H9 (cell line): ENCODE results near the gene MICB. TPM values are rescaled to one million over a fixed set of nuclear protein-coding genes. Genes with fewer than 3 reads are reported as not detected.
A peak's percentile ranks its signal among the peaks of the same experiment; 100 is the strongest.

Source experiments
- DNase-seq: peaks from one replicate; pipeline ENCODE4 v3.0.0-alpha.2; 2017
- H2AFZ ChIP-seq: one replicate; pipeline ENCODE4 v1.6.1; 2013; ENCODE audit warnings: mild to moderate bottlenecking, low read length, control low read depth, moderate library complexity
- H2AK5ac ChIP-seq: 2 replicates; pipeline ENCODE4 v1.6.1; 2013; ENCODE audit warnings: low read length, control low read depth, mixed read lengths; ENCODE audit not compliant: insufficient read length
- H2BK120ac ChIP-seq: one replicate; pipeline ENCODE4 v1.6.1; 2013; ENCODE audit warnings: low read depth, mild to moderate bottlenecking, low read length, control low read depth, inconsistent platforms; ENCODE audit not compliant: poor library complexity, severe bottlenecking
- H2BK12ac ChIP-seq: 2 replicates; pipeline ENCODE4 v1.6.1; 2013; ENCODE audit warnings: low read length, control low read depth, mixed read lengths, low read depth; ENCODE audit not compliant: insufficient read length
- H2BK15ac ChIP-seq: 2 replicates; pipeline ENCODE4 v1.6.1; 2013; ENCODE audit warnings: low read depth, low read length, control low read depth
- H2BK20ac ChIP-seq: one replicate; pipeline ENCODE4 v1.6.1; 2013; ENCODE audit warnings: low read depth, mild to moderate bottlenecking, low read length, control low read depth, inconsistent platforms; ENCODE audit not compliant: poor library complexity, severe bottlenecking
- H2BK5ac ChIP-seq: 2 replicates; pipeline ENCODE4 v1.6.1; 2013; ENCODE audit warnings: low read length, control low read depth, mixed read lengths; ENCODE audit not compliant: insufficient read length
- H3K14ac ChIP-seq: 2 replicates; pipeline ENCODE4 v1.6.1; 2013; ENCODE audit warnings: low read length, control low read depth; ENCODE audit not compliant: insufficient read depth
- H3K18ac ChIP-seq: 2 replicates; pipeline ENCODE4 v1.6.1; 2013; ENCODE audit warnings: low read depth, mild to moderate bottlenecking, mixed read lengths, low read length, control low read depth; ENCODE audit not compliant: insufficient read length
- H3K23ac ChIP-seq: 2 replicates; pipeline ENCODE4 v1.6.1; 2013; ENCODE audit warnings: low read length, control low read depth, mixed read lengths, low read depth; ENCODE audit not compliant: insufficient read length
- H3K23me2 ChIP-seq: 2 replicates; pipeline ENCODE4 v1.6.1; 2013; ENCODE audit warnings: low read depth, mild to moderate bottlenecking, mixed read lengths, low read length, control low read depth; ENCODE audit not compliant: insufficient read length, poor library complexity, severe bottlenecking
- H3K27ac ChIP-seq: 2 replicates; pipeline ENCODE4 v1.5.1; 2013; ENCODE audit warnings: low read length, control low read depth, mixed read lengths, low read depth; ENCODE audit not compliant: insufficient read length
- H3K27me3 ChIP-seq: 2 replicates; pipeline ENCODE4 v1.6.1; 2013; ENCODE audit warnings: low read length, control low read depth, inconsistent platforms; ENCODE audit not compliant: insufficient read depth
- H3K4ac ChIP-seq: 2 replicates; pipeline ENCODE4 v1.6.1; 2013; ENCODE audit warnings: low read depth, mild to moderate bottlenecking, control low read depth, inconsistent platforms, low read length, moderate library complexity
- H3K4me1 ChIP-seq: 2 replicates; pipeline ENCODE4 v1.6.1; 2013; ENCODE audit warnings: low read length, control low read depth, inconsistent platforms; ENCODE audit not compliant: insufficient read depth
- H3K4me2 ChIP-seq: 2 replicates; pipeline ENCODE4 v1.6.1; 2013; ENCODE audit warnings: low read length, control low read depth, mixed read lengths; ENCODE audit not compliant: insufficient read length, insufficient read depth
- H3K56ac ChIP-seq: 2 replicates; pipeline ENCODE4 v1.6.1; 2013; ENCODE audit warnings: low read depth, mild to moderate bottlenecking, mixed read lengths, low read length, control low read depth; ENCODE audit not compliant: insufficient read length
- H3K79me1 ChIP-seq: 2 replicates; pipeline ENCODE4 v1.6.1; 2013; ENCODE audit warnings: low read depth, mild to moderate bottlenecking, moderate library complexity, low read length, control low read depth, inconsistent platforms; ENCODE audit not compliant: insufficient read depth, poor library complexity, severe bottlenecking
- H3K79me2 ChIP-seq: 2 replicates; pipeline ENCODE4 v1.6.1; 2013; ENCODE audit warnings: low read length, control low read depth, inconsistent platforms; ENCODE audit not compliant: insufficient read depth
- H3K9ac ChIP-seq: 2 replicates; pipeline ENCODE4 v1.6.1; 2013; ENCODE audit warnings: low read length, control low read depth, mixed read lengths; ENCODE audit not compliant: insufficient read length; ENCODE audit errors: extremely low read depth
- H3K9me3 ChIP-seq: one replicate; pipeline ENCODE4 v1.6.1; 2013; ENCODE audit warnings: low read depth, low read length, inconsistent platforms; ENCODE audit not compliant: control insufficient read depth
- H3T11ph ChIP-seq: one replicate; pipeline ENCODE4 v1.6.1; 2013; ENCODE audit warnings: mild to moderate bottlenecking, low read length, control low read depth, inconsistent platforms
- H4K20me1 ChIP-seq: one replicate; pipeline ENCODE4 v1.6.1; 2013; ENCODE audit not compliant: control insufficient read depth, insufficient read length, insufficient read depth
- H4K5ac ChIP-seq: 2 replicates; pipeline ENCODE4 v1.6.1; 2013; ENCODE audit warnings: low read depth, mild to moderate bottlenecking, mixed read lengths, low read length, control low read depth; ENCODE audit not compliant: insufficient read length
- H4K8ac ChIP-seq: replicated peaks from 2 replicates; pipeline ENCODE4 v1.6.1; 2013; ENCODE audit warnings: low read length, control low read depth, mixed read lengths, low read depth; ENCODE audit not compliant: insufficient read length
- H4K91ac ChIP-seq: 2 replicates; pipeline ENCODE4 v1.6.1; 2013; ENCODE audit warnings: low read depth, mild to moderate bottlenecking, moderate library complexity, mixed read lengths, low read length, control low read depth; ENCODE audit not compliant: insufficient read length
- H3K27ac Mint-ChIP-seq, 3 experiments: 2 replicates in 2 of 3; 3 replicates in 1 of 3; pipeline ENCODE4 v1.8.0; 2020 to 2021; ENCODE audit warnings: mixed read lengths in 3 of 3, mild to moderate bottlenecking in 1 of 3, moderate library complexity in 1 of 3
- H3K27me3 Mint-ChIP-seq: 2 replicates; pipeline ENCODE4 v1.8.0; 2021; ENCODE audit warnings: low read depth, mild to moderate bottlenecking, moderate library complexity, mixed read lengths
- H3K36me3 Mint-ChIP-seq, 3 experiments: 2 replicates in 2 of 3; 3 replicates in 1 of 3; pipeline ENCODE4 v1.8.0; 2020 to 2021; ENCODE audit warnings: low read depth in 3 of 3, mixed read lengths in 3 of 3; ENCODE audit not compliant: insufficient read depth in 1 of 3
- H3K4me1 Mint-ChIP-seq, 2 experiments: 2 replicates each; pipeline ENCODE4 v1.8.0; 2020; ENCODE audit warnings: mixed read lengths in 2 of 2
- H3K4me3 Mint-ChIP-seq, 2 experiments: 2 replicates in 1 of 2; 3 replicates in 1 of 2; pipeline ENCODE4 v1.8.0; 2020 to 2021; ENCODE audit warnings: mild to moderate bottlenecking in 2 of 2, mixed read lengths in 2 of 2, moderate library complexity in 1 of 2
- H3K9me3 Mint-ChIP-seq, 2 experiments: 2 replicates in 1 of 2; 3 replicates in 1 of 2; pipeline ENCODE4 v1.8.0; 2020; ENCODE audit warnings: mild to moderate bottlenecking in 2 of 2, mixed read lengths in 2 of 2, moderate library complexity in 1 of 2
- CTCF ChIP-seq: fragments of 200-600 bp; sonication (generic); conservative IDR thresholded peaks from 3 replicates; pipeline ENCODE4 v1.8.0; 2021; ENCODE audit warnings: antibody characterized with exemption, mild to moderate bottlenecking
- WGBS: extraction: QIAGEN DNeasy Blood & Tissue Kit; methylation state at CpG from one replicate; pipeline ENCODE4 v1.1.7; 2013; ENCODE audit warnings: missing lambda C conversion rate, low lambda C conversion rate, mixed read lengths; ENCODE audit not compliant: insufficient read length; ENCODE audit errors: extremely low coverage; 5-methylcytosine and 5-hydroxymethylcytosine counted together
- total RNA-seq: library from RNA; stranded (reverse); gene quantifications from 2 replicates; pipeline ENCODE4 v1.2.1, GENCODE V29; 2021

Gene MICB
- total RNA-seq, 1 experiment from 2014 or later = 6.2 TPM

GRCh38 chr6:31535538-31536324 lies 37.8 kb downstream of the MICB start:
- Histone ChIP-seq H3K9me3 (no peaks in the 10 kb centered on the region), H3K4me2 (no peak overlapping the region), H3K4ac (no peak overlapping the region), H4K20me1 (peaks cover 4% of the 10 kb centered on the region), H3K23me2 (peaks cover 5% of the 10 kb centered on the region), H3K27ac (no peak overlapping the region), H2BK5ac (no peak overlapping the region), H3K14ac (no peak overlapping the region), H3K56ac (no peak overlapping the region), H3K9ac (no peak overlapping the region), H4K5ac (no peak overlapping the region), H3K79me2 (peaks cover 25% of the 10 kb centered on the region), H4K8ac (no peak overlapping the region), H2BK20ac (no peak overlapping the region), H3K4me1 (peaks cover 2% of the 10 kb centered on the region; the same call in 1 of the 2 replicates), H3K18ac (no peak overlapping the region), H4K91ac (no peak overlapping the region), H3T11ph (no peak overlapping the region), H2BK120ac (no peak overlapping the region), H2BK12ac (no peak overlapping the region), H2AK5ac (no peak overlapping the region), H3K23ac (no peak overlapping the region), H3K79me1 (peaks cover 16% of the 10 kb centered on the region), H2BK15ac (no peak overlapping the region), H3K27me3 (no peaks in the 10 kb centered on the region), H2AFZ (no peak overlapping the region)
- no peak for TF ChIP-seq CTCF
- DNase-seq = no peak
- Mint-ChIP-seq H3K36me3 (peaks cover 86 to 98% (median 97%) of the 10 kb centered on the region in 3 experiments), H3K27me3 (no peaks in the 10 kb centered on the region), H3K4me3 (no peak overlapping the region; a peak in 1 of 5 replicates), H3K9me3 (no peaks in the 10 kb centered on the region), H3K27ac (peak overlapping the region in 1 of 3 experiments; percentile 46; a peak in 3 of 7 replicates), H3K4me1 (peaks cover 36 to 42% of the 10 kb centered on the region in 2 experiments)
- no CpG with 5 or more reads among the region's 2 CpGs for WGBS
